Measurements from ENCODE around the gene ADARB2. TPM values are rescaled to one million over a fixed set of nuclear protein-coding genes. Genes with fewer than 3 reads are reported as not detected.

ADARB2 gene
- total and polyA plus RNA-seq, 7 donors: 0.05 to 0.39 (median 0.15) TPM; not detected in 2

DNA sequence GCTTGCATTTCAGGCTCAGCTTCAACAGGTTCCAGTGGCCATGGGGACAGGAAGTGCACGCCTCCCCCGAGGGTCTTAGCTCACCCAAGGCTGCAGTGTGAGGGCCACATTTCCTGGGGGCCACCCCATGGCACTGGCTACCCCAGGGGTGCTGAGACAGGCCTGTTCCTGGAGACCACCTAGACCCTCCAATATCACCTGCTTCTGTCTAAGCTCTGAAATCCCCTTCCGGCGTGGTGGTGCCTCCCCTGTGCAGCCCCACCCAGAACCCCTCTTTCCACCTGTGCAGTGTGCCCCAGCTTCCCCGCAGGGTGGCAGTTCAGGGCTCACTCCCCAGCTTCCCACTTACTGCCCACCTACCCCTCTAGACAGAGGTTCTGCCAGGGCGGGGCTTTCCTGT is 83.1 kb downstream of the ADARB2 start:
- no peak for ATAC-seq
- no peak overlapping the region for H3K4me3 ChIP-seq
- H3K27me3 ChIP-seq (ENCODE audit: insufficient read depth in 3 of 3, low read length in 2 of 3): no peaks in the 10 kb centered on the region
- TF ChIP-seq, protein P1, sequence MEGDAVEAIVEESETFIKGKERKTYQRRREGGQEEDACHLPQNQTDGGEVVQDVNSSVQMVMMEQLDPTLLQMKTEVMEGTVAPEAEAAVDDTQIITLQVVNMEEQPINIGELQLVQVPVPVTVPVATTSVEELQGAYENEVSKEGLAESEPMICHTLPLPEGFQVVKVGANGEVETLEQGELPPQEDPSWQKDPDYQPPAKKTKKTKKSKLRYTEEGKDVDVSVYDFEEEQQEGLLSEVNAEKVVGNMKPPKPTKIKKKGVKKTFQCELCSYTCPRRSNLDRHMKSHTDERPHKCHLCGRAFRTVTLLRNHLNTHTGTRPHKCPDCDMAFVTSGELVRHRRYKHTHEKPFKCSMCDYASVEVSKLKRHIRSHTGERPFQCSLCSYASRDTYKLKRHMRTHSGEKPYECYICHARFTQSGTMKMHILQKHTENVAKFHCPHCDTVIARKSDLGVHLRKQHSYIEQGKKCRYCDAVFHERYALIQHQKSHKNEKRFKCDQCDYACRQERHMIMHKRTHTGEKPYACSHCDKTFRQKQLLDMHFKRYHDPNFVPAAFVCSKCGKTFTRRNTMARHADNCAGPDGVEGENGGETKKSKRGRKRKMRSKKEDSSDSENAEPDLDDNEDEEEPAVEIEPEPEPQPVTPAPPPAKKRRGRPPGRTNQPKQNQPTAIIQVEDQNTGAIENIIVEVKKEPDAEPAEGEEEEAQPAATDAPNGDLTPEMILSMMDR (IDR thresholded peaks at IDR 0.05): no peak
- no peaks in the 10 kb centered on the region for H3K36me3 ChIP-seq (ENCODE audit: insufficient read depth in 1 of 2, low read depth in 1 of 2)
- intact Hi-C loops (cut with DNase I): no loop called here
- DNase-seq: no peak
- no peaks in the 10 kb centered on the region for H3K4me1 ChIP-seq
- 66 to 74% (median 67%) methylated on average over 6 of the region's 6 CpGs for WGBS, 3 donors
- no peak overlapping the region for H3K27ac ChIP-seq
- H3K9me3 ChIP-seq: no peaks in the 10 kb centered on the region

GRCh38 chr10:1653321-1653720 is 84.0 kb downstream of the ADARB2 start:
- no peaks in the 10 kb centered on the region for H3K36me3 ChIP-seq (ENCODE audit: insufficient read depth in 1 of 2, low read depth in 1 of 2)
- WGBS, 3 donors: 72 to 84% (median 75%) methylated on average over 11 of the region's 11 CpGs
- H3K4me3 ChIP-seq: no peak overlapping the region

GRCh38 chr10:1652151-1652550 is 85.2 kb downstream of the ADARB2 start:
- WGBS, 3 donors: 33 to 37% (median 34%) methylated on average over 9 of the region's 9 CpGs
- ATAC-seq: no peak

More at GRCh38 chr10:1653321-1653720, 84.0 kb downstream of the ADARB2 start:
- Histone ChIP-seq H3K9me3 (no peaks in the 10 kb centered on the region), H3K4me1 (no peaks in the 10 kb centered on the region), H3K27ac (no peak overlapping the region), H3K27me3 (ENCODE audit: insufficient read depth in 3 of 3, low read length in 2 of 3) (no peaks in the 10 kb centered on the region)
- DNase-seq: no peak
- no peak for ATAC-seq
- TF ChIP-seq, protein P1 (IDR thresholded peaks at IDR 0.05): no peak
- intact Hi-C loops (cut with DNase I): no loop called here

DNA sequence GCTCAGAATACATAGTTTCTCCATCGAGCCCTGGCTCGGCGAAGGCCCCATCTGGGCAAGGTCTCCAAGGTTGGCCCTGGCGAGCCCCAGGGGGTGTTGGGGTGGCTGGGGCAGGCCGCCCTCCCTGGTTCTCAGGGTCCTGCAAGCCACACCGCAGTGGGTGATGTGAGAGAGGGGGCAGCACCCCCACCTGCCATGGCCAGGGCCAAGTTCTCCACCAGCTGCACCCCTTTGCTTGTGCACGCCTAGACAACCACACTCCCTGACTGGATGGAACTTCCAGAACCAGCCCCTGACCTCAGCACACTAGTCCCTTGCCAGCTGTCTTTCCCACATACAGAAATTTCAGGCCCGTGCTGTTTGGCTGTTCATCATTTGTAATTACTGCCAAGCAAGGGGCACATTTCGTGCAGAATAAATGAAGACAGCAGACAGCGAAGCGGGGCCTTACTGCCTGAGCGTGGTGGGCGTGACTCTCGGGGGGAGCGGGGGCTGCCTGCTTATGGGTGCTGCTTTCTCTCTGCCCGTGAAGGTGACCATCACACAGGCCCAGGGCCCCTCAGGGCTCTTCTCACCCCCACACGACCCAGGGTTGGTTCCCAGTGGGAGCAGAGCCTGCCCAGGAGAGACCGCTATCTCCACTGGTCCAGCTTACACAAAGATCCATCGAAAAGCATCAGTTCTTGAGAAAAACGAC is 85.9 kb downstream of the ADARB2 start:
- intact Hi-C loops (cut with DNase I): no loop called here
- ATAC-seq: no peak

More at GRCh38 chr10:1652151-1652550, 85.2 kb downstream of the ADARB2 start:
- no peaks in the 10 kb centered on the region for H3K27me3 ChIP-seq (ENCODE audit: insufficient read depth in 3 of 3, low read length in 2 of 3)
- no peak overlapping the region for H3K4me3 ChIP-seq
- H3K27ac ChIP-seq: no peak overlapping the region
- H3K9me3 ChIP-seq: no peaks in the 10 kb centered on the region
- H3K4me1 ChIP-seq: no peaks in the 10 kb centered on the region
- intact Hi-C loops (cut with DNase I): no loop called here
- H3K36me3 ChIP-seq (ENCODE audit: insufficient read depth in 1 of 2, low read depth in 1 of 2): no peaks in the 10 kb centered on the region
- no peak for DNase-seq
- TF ChIP-seq, protein P1 (IDR thresholded peaks at IDR 0.05): no peak

More for the DNA sequence above, 85.9 kb downstream of the ADARB2 start:
- no peak overlapping the region for H3K27ac ChIP-seq
- no peaks in the 10 kb centered on the region for H3K4me1 ChIP-seq
- no peaks in the 10 kb centered on the region for H3K36me3 ChIP-seq (ENCODE audit: insufficient read depth in 1 of 2, low read depth in 1 of 2)
- WGBS, 3 donors: 73 to 75% (median 74%) methylated on average over 20 of the region's 20 CpGs
- no peaks in the 10 kb centered on the region for H3K27me3 ChIP-seq (ENCODE audit: insufficient read depth in 3 of 3, low read length in 2 of 3)
- no peak overlapping the region for H3K4me3 ChIP-seq
- DNase-seq: no peak
- no peaks in the 10 kb centered on the region for H3K9me3 ChIP-seq
- TF ChIP-seq, protein P1 (IDR thresholded peaks at IDR 0.05): no peak
